HG03025 (cell line): ENCODE measurements around the gene MICAL2.

Experiments used
- ATAC-seq: cut with Tn5 transposase; IDR thresholded peaks from one replicate; pipeline ENCODE4 v1.9.1; 2021; ENCODE audit warnings: mild to moderate bottlenecking, moderate library complexity; ENCODE audit not compliant: unreplicated experiment, low FRiP score

MICAL2 gene

DNA sequence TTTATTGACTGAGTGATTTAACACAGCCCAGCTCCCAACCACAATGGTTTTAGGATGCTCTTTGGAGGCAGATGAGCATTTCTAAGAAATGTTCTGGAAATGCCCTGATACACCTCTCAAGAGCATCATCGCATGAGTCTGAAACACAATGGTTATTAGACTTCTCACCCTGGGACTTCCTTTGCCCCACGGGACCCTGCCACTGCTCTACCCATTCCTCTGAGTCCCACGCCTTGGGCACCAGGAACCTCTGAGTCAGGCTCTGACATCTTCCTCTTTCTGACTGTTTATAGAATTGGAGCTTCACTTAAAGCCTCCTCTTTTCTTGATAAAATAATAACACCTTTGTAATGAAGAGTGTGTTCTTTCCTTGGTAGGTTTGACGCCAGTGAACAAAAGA, 181.4 kb downstream of the MICAL2 start:
- ATAC-seq = no peak

DNA sequence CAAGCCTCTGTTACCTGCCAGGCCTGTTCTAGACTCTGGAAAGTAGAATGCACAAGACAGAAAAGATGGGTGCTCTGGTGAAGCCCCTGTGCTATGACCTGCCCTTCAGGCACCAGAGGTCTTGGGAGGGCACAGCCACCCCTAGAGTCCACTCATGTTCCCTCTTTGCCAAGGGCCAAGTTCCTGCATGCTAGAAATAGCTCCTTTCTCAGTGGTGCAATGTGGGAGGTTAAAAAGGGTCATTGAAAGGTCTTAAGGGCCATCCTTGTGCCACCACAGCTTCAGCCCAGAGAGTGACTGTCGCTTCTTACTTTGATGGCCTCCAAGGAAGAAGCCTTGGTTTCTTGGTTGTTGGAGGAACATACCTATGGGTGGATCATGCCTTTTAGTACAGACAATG, 182.4 kb downstream of the MICAL2 start:
- no peak for ATAC-seq

DNA sequence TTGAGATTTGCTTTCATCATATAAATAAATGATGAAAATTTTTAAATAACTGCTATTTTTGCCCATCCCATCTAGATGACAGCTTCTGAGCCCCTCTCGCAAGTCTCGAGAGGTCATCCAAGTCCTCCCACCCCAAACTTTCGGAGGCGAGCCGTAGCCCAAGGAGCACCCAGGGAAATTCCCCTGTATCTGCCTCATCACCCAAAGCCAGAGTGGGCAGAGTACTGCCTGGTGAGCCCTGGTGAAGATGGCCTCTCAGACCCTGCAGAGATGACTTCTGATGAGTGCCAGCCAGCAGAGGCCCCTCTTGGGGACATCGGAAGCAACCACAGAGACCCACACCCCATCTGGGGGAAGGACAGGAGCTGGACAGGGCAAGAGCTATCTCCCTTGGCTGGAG, 183.1 kb downstream of the MICAL2 start:
- ATAC-seq = no peak

DNA sequence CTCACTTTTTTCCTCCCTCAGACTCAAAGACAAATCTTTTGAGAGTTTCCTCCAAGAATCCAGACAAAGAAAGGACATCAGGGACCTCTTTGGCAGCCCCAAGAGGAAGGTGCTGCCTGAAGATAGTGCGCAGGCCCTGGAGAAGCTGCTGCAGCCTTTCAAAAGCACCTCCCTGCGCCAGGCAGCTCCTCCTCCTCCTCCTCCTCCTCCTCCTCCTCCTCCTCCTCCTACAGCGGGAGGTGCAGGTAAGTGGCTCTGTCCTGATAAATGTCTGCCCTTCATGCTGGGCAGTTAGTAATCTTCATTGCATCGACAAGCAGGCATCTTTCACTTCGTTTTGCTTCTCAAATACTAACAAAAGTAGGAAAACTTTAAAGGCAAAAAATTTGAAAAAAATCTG, 184.2 kb downstream of the MICAL2 start:
- ATAC-seq = no peak

DNA sequence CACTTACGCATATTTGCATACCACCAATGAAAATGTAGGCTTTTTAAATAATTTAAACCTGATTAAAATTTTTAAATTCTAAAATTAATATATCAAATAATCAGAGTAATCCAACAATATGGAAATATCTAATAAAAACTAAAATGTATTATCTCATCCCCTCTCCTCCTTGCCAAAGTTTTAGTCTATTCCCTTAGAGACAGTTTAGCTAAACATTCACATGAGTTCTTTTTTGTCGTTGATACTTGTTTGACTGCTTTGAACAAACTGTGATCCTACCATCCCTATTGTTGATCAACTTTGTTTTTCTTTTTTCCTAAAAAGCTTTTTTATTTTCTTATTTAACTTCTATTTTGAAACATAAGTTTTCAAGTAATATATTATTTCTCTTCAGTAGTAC, 185.6 kb downstream of the MICAL2 start:
- no peak for ATAC-seq

DNA sequence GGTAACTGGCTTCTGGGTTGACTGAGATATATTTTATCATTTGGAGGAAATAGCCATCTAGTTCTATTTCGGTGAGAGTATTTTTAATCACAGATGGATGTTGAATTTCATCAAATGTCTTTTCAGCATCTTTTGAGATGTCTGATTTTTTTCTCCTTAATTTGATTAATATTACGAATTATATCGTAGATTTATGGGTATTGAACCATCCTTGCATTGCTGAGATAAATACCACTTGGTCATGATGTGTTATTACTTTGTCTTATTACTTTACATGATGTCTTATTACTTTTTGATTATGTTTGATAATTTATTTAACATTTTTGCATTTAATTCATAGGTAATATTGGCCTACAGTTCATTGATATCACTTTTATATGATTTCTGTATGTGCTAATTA, 188.2 kb downstream of the MICAL2 start:
- ATAC-seq = no peak

DNA sequence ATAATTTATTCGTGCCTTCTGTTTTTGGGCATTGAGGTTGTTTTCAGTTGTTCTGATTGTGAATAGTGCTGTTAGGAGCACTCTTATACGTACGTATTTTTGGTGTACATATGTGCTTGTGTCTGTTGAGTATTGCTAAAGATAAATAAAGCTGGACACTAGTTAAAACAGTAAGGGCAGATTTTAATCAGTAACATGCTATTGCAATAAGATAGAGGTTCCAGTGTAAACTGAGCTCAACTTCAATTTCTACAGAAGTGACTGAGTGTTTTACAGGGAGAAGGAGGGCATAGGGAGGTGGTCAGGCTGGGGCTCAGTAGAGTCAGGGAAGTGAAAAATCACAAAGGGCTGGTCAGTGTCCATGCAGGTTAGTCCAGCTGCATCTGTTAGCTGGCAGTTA, 191.0 kb downstream of the MICAL2 start:
- ATAC-seq = no peak

DNA sequence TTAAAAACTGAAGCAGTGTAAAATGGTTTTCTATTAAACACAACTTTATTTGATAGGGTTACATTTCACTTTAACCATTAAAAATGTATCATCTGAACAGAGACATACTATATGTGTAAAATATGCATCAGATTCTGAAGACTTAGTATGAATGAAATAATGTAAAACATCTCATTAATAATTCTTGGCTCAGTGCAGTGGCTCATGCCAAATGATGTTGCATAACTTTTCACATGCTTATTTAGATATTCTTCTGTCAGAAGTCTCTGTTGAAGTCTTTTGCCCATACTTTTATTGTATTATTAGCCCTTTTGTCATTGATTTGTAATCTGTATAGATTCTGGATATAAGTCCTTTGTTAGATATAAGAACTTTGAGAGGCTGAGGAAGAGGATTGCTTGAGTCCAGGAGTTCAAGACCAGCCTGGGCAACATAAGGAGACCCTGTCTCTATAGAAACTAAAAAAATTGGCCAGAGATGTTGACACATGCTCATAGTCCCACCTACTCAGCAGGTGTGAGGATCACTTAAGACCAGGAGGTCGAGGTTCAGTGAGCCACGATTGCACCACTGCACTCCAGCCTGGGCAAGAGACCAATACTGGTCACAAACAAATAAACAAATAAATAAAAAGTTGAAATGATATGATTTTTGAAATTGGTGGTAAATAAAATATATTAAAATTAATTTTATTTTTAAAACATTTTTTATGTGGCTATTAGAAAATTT, 193.2 kb downstream of the MICAL2 start:
- no peak for ATAC-seq

DNA sequence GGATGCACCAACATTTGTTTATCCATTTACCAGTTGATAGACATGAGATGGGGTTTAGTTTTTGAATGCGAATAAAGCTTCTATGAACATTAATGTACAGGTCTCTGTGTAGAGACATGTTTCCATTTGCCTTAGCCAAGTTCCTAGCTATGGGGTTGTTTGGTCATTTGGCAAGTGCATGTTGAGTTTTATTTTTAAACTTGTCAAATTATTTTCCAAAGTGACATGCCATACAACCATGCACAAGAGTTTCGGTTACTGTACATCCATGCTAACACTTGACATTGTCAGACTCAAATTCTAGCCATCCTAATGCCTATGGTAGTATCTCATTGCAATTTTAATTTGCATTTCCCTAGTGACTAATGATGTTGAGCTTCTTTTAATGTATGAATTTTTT, 196.4 kb downstream of the MICAL2 start:
- ATAC-seq = no peak

DNA sequence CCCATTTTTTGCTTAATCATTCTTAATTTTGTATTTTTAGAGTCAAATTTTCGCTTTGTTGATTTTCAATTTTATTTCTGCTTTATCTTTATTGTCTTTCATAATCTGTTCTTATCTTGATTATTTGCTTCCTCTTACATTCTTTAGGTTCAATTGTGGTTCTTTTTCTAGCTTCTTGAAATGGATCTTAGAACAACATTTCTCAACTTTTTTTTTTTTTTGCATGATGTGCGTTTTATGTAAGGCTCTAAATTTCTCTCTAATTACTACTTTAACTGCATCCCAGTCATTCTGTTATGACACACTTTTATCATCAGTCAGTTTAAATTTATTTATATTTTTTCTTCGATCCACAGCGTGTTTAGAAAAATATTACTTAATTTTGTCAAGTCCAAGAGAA, 201.7 kb downstream of the MICAL2 start:
- ATAC-seq = no peak
